ENCODE measurements around the gene PRDM16. TPM values are rescaled to one million over a fixed set of nuclear protein-coding genes. Genes with fewer than 3 reads are reported as not detected.

The PRDM16 gene
- total and polyA plus RNA-seq, 2 of the 13 experiments (the other 11 are each of a cell fraction or from before 2014, with no cell fraction given): 0.15 to 0.81 TPM

DNA sequence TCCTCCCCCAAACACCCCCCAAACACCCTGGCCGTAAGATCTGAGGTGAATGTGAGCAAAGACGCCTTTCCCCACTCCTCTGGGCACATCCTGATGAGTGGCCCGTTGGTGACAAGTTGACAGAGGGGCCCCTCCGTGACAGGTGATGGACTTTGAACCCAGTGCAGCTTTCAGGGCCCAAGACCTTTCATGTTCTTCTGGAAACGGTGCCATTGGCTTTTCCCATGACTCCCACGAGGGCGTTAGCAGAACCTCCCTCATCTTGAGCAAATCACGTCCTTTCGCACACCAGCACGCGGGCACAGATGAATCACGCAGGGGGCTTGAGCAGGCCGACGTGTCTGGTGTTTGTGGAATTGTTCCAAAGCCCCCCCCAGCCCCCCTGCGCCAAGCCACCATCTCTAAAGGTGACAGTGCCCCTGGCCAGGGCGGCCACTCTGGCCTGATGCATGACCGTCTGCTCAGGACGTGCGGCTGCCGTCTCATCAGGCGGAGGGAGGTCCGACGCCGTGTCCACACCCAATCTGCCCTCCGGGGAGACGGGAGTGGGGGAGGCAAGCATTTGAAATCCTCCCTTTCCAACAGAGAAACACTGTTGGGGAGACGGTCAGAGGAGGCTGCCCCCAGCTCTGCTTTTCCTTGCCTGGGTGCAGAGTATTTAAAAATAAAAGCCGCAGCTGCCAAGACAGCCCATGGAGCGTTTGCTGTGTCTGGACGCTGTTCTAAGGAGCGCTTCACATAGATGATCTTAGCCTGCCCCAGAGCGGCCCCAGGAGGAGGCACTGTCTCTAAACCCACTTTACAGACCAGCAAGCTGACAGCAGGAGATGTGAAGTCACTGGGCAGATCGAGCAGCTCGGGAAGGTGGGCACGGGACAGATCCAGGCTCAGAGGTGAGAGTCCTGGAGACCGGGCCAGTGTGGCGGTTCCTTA, 287.2 kb downstream of the PRDM16 start (continued):
- TF ChIP-seq, protein P1, sequence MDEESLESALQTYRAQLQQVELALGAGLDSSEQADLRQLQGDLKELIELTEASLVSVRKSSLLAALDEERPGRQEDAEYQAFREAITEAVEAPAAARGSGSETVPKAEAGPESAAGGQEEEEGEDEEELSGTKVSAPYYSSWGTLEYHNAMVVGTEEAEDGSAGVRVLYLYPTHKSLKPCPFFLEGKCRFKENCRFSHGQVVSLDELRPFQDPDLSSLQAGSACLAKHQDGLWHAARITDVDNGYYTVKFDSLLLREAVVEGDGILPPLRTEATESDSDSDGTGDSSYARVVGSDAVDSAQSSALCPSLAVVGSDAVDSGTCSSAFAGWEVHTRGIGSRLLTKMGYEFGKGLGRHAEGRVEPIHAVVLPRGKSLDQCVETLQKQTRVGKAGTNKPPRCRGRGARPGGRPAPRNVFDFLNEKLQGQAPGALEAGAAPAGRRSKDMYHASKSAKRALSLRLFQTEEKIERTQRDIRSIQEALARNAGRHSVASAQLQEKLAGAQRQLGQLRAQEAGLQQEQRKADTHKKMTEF (CRISPR knock-in tag; IDR thresholded peaks at IDR 0.05): no peak
- no peak for TF ChIP-seq GPN1 (CRISPR knock-in tag; IDR thresholded peaks at IDR 0.05; ENCODE audit: borderline replicate concordance)
- no peak for TF ChIP-seq ZNF383 (CRISPR knock-in tag; IDR thresholded peaks at IDR 0.05; ENCODE audit: borderline replicate concordance)
- TF ChIP-seq, protein P2, sequence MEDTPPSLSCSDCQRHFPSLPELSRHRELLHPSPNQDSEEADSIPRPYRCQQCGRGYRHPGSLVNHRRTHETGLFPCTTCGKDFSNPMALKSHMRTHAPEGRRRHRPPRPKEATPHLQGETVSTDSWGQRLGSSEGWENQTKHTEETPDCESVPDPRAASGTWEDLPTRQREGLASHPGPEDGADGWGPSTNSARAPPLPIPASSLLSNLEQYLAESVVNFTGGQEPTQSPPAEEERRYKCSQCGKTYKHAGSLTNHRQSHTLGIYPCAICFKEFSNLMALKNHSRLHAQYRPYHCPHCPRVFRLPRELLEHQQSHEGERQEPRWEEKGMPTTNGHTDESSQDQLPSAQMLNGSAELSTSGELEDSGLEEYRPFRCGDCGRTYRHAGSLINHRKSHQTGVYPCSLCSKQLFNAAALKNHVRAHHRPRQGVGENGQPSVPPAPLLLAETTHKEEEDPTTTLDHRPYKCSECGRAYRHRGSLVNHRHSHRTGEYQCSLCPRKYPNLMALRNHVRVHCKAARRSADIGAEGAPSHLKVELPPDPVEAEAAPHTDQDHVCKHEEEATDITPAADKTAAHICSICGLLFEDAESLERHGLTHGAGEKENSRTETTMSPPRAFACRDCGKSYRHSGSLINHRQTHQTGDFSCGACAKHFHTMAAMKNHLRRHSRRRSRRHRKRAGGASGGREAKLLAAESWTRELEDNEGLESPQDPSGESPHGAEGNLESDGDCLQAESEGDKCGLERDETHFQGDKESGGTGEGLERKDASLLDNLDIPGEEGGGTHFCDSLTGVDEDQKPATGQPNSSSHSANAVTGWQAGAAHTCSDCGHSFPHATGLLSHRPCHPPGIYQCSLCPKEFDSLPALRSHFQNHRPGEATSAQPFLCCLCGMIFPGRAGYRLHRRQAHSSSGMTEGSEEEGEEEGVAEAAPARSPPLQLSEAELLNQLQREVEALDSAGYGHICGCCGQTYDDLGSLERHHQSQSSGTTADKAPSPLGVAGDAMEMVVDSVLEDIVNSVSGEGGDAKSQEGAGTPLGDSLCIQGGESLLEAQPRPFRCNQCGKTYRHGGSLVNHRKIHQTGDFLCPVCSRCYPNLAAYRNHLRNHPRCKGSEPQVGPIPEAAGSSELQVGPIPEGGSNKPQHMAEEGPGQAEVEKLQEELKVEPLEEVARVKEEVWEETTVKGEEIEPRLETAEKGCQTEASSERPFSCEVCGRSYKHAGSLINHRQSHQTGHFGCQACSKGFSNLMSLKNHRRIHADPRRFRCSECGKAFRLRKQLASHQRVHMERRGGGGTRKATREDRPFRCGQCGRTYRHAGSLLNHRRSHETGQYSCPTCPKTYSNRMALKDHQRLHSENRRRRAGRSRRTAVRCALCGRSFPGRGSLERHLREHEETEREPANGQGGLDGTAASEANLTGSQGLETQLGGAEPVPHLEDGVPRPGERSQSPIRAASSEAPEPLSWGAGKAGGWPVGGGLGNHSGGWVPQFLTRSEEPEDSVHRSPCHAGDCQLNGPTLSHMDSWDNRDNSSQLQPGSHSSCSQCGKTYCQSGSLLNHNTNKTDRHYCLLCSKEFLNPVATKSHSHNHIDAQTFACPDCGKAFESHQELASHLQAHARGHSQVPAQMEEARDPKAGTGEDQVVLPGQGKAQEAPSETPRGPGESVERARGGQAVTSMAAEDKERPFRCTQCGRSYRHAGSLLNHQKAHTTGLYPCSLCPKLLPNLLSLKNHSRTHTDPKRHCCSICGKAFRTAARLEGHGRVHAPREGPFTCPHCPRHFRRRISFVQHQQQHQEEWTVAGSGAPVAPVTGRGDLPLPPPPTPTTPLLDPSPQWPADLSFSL (CRISPR knock-in tag; IDR thresholded peaks at IDR 0.05): no peak
- TF ChIP-seq, protein P3, sequence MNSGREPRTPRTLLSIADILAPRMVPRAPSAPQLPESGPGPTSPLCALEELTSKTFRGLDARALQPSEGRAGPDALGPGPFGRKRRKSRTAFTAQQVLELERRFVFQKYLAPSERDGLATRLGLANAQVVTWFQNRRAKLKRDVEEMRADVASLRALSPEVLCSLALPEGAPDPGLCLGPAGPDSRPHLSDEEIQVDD (CRISPR knock-in tag; IDR thresholded peaks at IDR 0.05; ENCODE audit: borderline replicate concordance): no peak
- no peak for TF ChIP-seq ZNF530 (CRISPR knock-in tag; IDR thresholded peaks at IDR 0.05; ENCODE audit: low read depth)
- TF ChIP-seq, protein P4, sequence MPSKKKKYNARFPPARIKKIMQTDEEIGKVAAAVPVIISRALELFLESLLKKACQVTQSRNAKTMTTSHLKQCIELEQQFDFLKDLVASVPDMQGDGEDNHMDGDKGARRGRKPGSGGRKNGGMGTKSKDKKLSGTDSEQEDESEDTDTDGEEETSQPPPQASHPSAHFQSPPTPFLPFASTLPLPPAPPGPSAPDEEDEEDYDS (CRISPR knock-in tag; IDR thresholded peaks at IDR 0.05): peak; percentile 43; the same call in 1 of the 2 replicates
- TF ChIP-seq NCOR1 (IDR thresholded peaks at IDR 0.05; ENCODE audit: borderline replicate concordance, low read length): peak; percentile 38; the same call in 1 of the 2 replicates
- TF ChIP-seq, protein P5, sequence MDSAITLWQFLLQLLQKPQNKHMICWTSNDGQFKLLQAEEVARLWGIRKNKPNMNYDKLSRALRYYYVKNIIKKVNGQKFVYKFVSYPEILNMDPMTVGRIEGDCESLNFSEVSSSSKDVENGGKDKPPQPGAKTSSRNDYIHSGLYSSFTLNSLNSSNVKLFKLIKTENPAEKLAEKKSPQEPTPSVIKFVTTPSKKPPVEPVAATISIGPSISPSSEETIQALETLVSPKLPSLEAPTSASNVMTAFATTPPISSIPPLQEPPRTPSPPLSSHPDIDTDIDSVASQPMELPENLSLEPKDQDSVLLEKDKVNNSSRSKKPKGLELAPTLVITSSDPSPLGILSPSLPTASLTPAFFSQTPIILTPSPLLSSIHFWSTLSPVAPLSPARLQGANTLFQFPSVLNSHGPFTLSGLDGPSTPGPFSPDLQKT (CRISPR knock-in tag; IDR thresholded peaks at IDR 0.05; ENCODE audit: borderline replicate concordance): no peak
- no peak for TF ChIP-seq ZKSCAN8 (CRISPR knock-in tag; IDR thresholded peaks at IDR 0.05; ENCODE audit: borderline replicate concordance)
- peak; percentile 90; the same call in 1 of the 2 replicates for TF ChIP-seq GLI4 (CRISPR knock-in tag; IDR thresholded peaks at IDR 0.05; ENCODE audit: borderline replicate concordance)
- TF ChIP-seq MED1 (CRISPR knock-in tag; IDR thresholded peaks at IDR 0.05): peak; percentile 86
- TF ChIP-seq ZNF292 (CRISPR knock-in tag; IDR thresholded peaks at IDR 0.05; ENCODE audit: borderline replicate concordance, low read depth): no peak
- no peak for TF ChIP-seq SETDB1 (CRISPR knock-in tag; IDR thresholded peaks at IDR 0.05; ENCODE audit: borderline replicate concordance)
- no peak for TF ChIP-seq JUNB (CRISPR knock-in tag; IDR thresholded peaks at IDR 0.05; ENCODE audit: borderline replicate concordance)
- no peak for TF ChIP-seq ZNF431 (CRISPR knock-in tag; IDR thresholded peaks at IDR 0.05; ENCODE audit: borderline replicate concordance, low read depth)
- no peak for TF ChIP-seq RBAK (CRISPR knock-in tag; IDR thresholded peaks at IDR 0.05)
